HG03097 (cell line): ENCODE results near the gene DISC1.

Experiments used
- ATAC-seq: cut with Tn5 transposase; IDR thresholded peaks from one replicate; pipeline ENCODE4 v1.9.1; 2021; ENCODE audit not compliant: unreplicated experiment, low FRiP score

Gene DISC1

DNA sequence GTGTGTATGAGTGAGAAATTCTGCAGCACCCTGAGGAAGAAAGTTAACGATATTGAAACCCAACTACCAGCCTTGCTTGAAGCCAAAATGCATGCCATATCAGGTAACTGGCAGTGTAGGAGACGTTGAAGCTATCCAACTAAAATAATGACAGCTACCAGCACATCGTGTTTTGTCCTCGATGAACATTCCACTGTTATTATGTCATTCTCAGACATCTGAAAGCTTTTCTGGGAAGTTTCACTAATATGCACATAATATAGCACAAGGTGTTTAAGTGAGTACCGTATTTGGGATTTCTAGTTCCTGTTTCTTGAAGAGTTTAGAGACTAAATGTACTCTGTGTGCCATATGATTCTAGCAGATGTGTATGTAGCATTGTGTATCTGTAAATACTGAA lies 173.5 kb downstream of the DISC1 start:
- ATAC-seq = no peak

DNA sequence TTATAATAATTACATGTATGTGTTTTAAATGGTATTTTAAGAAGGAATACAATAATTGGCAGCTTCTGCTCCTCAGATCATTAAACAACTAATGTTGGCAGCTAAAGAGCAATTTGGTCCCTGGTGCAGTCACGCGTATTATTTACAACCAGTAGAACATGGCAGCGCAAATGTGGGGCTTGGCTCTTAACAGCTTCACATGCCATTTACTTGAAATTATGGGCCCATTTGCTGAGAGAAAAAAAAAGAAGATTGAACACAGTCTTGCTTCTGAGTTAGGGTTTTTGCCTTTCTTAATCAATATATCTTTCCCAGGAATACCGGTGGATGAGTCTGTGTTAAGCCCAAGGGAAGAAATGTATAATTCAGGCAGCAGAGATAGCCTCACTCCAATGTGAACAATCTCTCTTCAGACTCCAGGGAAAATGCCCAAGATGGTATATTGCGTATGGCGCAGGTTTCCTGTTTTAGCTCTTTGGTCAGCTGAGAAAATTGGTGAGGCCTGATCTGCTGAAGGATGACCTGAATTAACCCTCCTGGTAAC lies 174.5 kb downstream of the DISC1 start:
- ATAC-seq = no peak

DNA sequence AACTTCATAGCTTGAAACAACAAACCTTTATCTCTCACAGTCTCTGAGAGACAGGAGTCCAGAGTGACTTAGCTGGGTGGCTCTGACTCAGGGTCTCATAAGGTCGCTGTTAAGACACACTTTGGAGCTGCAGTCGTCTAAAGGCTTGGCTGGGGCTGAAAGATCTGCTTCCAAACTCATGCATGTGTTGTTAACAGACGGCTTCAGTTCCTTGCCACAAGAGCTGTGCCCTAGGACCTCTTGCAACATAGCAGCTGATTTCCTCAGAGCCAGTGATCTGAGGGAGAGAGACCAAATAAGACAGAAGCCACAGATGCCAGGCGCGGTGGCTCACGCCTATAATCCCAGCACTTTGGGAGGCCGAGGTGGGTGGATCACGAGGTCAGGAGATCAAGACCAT lies 176.8 kb downstream of the DISC1 start:
- ATAC-seq = no peak

DNA sequence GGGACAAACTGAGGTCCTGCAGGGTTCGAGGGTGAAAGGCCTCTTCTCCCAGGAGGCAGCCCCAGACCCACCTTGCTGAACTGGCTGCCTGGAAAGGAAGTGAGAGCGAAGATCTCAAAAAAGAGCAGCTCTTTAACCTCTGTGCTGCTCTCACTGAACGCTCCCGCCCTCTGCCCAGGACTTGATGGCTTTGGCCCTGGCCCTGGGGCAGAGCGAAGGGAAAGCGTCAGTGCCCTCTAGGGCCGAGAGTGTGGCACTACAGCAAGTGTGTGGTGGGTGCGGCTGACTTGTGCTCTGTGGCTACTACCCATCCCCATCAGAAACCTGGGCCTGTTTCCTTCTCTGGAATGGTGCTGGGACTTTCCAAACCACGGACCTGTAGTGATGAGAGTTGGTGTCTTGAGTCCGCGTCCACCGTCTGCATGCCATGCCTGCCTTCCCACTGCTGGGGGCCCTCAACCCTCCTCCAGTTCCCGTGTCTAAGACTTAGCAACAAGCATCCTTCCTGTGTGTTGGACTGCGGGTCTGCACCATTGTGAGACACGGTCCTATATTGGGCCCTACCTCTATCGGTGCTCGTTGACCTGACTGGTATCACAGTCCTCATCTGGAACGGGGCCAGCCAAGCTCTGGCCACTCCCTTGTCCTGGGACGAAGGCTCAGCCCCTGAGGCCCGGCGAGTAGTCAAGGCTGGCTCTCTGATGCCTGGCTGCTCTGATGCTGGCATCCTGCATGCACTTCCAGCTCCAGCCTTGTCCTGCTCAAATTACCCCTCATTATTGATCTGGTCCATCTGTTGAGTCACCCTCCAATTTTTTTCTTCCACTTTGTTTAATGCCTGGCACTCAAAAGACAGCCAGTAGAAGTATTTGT lies 180.3 kb downstream of the DISC1 start:
- ATAC-seq = no peak

DNA sequence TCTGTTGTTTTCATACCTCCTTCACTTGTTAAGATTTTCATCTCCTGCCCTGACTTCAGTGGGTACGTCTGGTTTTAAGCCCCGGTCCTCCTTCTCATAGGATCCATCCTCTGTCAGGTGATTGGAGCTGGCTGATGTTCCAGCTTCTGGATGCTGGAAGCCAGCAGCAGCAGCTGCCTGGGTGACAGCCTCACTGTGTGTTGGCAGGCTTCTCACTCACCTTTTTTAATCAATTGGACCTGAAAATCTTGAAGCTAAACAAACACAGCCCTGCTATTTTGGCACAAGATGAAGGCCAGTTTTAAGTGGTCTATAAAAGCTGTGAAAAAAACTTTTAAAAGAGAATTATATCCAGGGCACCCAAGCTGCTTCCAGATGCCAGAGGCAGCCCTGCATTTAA lies 181.0 kb downstream of the DISC1 start:
- no peak for ATAC-seq

DNA sequence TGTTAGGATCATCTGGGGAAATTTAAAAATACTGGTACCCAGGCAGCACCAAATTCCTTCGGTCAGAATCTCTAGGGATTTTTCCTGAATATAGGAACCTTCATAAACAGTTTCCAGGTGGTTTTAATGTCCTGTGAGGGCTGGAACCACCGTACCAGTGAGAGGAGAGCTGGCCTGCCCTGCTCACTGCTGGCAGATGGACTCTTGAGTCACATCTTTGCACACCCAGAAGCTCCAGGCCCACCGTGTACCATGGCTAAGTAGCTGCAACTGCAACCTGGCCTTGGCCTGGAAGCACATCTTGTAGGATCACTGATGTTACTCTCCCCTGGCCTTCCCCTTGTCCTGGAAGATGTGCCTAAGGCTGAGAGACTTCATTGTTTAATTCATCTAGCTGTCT lies 181.5 kb downstream of the DISC1 start:
- no peak for ATAC-seq

DNA sequence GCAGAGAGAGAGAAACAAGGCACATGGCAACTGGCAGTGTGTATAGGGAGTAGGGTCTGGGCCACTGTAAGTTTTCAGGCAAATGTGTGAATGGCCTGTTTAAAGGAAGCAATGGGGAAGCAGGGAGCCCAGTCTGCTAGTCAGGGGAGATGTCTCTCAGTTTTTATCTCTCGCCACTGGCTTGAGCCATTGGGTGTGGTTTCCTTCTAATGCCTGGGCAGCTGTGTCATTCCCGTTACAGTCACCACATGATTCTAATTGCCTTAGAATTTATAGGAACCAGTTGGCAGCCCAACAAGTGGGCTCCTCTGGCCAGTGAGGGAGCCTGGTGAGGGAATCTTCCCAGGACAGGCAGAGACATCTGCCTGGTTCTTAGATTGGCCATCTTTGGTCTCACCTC lies 182.4 kb downstream of the DISC1 start:
- ATAC-seq = no peak

DNA sequence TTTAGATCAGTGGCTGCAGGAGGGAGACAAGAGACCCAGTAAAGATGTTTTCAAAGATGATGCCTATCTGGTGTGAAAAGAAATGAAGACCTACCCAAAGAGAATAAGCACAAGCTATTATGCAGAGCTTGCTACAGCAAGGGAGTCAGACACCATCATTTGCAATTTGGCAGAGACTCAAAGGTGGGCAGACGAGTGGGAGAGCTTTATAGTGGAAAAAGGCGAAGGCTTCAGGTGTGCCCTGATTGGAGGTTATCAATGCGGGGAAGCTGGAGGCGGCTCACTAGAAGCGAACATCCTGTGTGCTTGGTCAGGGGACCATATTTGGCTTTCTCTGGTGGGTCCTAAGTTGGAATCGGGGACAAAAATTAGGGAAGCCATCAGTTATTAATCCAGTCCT lies 183.8 kb downstream of the DISC1 start:
- ATAC-seq = no peak

DNA sequence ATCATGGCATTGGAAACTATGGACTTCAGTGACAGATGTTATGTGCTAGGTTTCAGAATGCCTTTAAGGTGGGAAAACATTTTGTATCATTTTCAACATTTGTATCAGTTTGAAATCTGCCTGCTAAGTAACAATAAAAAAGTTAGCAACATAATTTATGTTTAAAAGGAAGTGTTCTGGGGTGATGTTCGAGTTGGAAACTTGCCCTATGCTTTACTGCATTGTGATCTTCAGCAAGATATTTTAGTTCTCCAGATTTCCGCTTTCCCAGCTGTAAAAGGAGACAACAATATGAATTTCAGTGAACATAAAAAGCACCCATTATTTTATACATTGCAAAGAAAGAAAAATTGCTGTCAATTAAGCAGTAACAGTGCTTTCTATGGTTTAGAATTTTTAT lies 187.4 kb downstream of the DISC1 start:
- ATAC-seq = no peak

DNA sequence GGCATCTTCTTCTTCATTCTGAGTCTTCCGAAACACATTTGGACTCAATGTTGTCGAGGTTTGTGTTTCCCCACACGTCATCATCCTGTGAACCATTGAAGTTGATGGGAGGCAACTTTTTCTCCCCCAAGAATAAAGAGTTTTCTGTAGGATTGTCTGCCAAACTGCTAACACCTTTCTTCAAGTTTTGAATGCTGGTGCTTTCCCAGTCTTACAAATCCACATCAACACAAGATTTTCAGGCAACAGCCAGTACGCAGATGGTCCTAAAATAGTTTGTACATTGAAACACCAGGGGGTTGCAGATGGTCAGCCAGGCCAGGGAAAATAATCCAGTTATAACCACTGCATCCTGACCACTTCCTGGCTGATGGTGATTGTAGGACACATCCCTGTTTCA lies 187.9 kb downstream of the DISC1 start:
- ATAC-seq = no peak

DNA sequence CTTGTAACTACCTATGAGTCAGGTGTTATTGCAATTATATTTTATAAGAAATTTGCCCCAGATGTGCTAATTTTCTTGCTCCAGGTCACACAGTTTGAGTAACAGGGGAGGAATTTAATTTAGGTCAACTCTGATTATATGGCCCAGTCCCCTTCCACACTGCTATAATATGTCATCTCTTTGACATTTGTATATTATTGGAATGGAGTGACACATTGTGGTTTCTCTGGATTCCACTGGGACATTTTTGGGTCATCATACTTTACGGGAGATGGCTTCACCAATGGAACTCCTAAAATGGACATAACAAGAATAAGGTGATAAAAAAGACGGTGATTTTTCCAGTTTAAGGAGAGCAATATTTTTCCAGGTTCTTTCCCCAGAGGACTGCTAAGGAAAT lies 191.2 kb downstream of the DISC1 start:
- no peak for ATAC-seq

DNA sequence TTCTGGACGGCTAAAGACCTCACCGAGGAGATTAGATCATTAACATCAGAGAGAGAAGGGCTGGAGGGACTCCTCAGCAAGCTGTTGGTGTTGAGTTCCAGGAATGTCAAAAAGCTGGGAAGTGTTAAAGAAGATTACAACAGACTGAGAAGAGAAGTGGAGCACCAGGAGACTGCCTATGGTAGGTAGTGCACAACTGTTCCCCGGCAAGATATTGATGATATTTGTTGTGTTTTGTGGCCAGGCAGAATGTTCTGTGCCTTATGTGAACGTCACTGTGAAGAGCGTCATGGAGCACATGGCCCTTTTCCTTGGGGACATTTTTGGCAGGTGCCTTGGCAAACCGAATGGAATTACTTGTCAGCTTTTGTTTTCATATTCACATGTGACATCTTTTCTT lies 191.7 kb downstream of the DISC1 start:
- ATAC-seq = no peak

DNA sequence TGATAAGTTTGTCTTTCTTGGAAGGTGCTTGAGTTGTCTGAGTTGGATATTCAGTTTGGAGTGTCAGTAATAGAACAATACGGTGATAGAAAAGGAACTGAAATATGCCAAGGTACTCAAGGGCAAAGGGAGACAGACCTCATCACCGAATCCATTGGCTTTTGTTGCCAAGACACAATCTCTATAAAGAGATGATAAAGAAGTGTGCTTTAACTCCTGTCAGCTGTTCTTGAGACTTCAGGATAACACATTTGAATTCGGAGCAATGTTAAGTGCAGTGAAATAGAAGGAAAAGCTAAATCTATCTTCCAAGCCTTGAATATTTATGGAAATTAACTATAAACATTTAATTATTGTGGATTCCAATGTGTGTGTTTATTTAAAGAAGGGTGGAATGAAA lies 194.7 kb downstream of the DISC1 start:
- no peak for ATAC-seq

DNA sequence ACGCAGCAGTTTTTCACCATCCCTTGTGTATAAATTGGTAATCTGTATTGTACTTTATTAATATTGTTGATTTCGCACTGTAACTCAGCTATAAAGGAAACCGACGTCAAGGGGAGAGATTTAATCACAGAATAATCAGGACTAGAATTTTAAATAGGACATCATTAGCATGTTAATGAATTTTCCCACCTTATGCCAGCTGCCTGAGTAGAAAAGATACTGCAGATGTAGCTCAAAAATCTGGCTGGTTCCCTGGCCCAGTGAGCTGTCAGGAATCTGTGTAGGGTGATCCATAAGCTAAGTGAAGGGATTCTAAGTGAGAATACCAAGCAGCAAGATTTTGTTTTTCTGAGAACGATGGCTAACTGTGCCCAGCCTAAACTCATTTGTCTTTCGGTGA lies 195.5 kb downstream of the DISC1 start:
- ATAC-seq = no peak

DNA sequence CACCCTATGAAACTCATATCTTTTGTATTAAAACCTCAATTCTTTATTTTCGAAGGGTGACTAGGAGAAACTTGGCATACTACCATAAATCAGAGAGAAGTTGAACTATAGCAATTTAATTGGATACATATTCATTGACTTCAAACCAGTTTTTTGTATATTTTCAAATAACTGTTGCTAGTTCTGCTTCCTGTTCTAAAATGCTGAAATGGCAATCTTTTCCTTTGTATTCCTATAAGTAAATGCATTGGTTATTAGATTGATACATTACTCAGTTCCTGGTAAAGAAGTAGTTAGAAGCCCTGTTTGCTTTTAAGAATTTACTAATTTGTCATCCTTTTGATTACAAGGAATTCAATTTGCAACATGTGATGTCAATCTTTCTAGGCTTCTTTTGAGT lies 200.0 kb downstream of the DISC1 start:
- no peak for ATAC-seq

DNA sequence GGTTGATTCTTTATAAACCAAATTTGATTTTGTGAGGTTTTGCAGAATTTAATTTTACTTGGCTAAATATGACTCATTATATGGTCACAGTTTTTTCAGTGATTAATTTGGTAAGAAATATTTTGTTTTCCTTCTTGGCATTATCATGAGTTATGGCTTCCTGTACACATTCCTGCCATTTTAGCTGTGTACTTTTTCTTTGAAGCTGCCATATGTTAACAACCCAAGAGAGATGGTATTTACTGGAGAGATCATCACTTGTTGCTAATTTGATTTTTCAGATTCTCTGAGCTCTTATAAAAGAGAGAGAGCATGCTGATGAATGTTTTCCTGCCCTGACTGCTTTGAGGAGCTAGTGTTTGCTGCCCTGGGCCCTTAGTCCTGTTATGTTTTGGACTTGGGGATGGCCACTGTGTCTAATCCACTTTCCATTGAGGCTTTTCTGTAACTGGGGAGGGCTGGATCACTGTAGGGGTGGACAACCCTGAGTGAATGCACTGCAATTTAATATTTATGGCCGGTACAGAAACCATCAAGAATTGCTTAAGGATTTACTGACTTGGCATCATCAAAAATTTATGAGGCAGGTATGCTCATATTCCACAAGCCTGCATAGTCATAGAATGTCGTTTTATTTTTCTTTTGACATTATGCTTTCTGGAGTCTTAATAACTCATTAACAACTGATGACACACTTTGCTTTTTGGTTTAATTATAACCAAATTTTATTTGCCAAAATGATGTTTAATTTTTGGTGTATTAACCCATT lies 200.9 kb downstream of the DISC1 start:
- no peak for ATAC-seq

DNA sequence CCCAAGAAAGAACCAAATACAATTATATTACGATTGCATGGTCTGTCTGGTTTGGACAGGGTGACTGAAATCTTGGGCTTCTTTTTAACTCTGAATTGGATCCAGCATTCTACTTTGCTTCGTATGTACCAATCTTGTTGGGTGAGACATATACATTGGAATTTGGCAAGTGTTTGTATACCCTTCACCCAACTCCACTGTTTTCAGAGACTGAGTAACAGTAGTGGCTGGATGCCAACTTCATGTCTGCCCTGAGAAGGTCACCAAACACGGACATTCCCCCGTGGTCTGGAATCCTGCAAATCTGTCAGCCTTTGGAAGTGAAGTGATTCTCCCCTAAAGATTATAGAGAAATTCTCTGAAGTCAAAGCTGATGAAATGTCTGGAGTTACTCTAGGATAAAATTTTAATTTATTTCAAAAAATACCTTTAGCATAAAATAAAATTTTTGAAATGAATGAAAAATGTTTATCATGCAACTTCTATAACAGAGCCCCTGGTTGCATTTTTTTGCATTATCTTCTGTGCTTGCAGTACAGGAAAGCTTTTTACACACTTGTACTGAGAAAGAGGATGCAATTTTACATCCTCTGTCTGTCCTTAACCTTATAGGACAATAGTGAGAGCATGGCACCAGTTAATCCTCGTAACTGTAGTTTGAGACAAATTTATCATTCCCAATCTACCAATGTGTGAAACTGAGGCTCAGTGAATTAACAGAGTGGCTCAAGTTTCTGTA lies 201.8 kb downstream of the DISC1 start:
- ATAC-seq = no peak

DNA sequence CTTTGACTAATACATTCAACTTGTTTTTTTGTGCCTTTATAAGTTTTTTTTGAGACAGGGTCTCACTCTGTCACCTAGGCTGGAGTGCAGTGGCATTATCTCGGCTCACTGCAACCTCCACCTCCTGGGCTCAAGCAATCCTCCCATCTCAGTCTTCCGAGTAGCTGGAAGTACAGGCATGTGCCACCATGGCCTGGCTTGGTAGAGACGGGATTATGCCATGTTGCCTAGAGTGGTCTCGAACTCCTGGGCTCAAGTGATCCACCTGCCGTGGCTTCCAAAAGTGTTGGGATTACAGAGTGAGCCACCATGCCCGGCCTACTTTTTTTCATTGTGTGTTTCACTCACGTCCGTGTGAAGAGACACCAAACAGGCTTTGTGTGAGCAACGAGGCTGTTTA lies 202.7 kb downstream of the DISC1 start:
- no peak for ATAC-seq

DNA sequence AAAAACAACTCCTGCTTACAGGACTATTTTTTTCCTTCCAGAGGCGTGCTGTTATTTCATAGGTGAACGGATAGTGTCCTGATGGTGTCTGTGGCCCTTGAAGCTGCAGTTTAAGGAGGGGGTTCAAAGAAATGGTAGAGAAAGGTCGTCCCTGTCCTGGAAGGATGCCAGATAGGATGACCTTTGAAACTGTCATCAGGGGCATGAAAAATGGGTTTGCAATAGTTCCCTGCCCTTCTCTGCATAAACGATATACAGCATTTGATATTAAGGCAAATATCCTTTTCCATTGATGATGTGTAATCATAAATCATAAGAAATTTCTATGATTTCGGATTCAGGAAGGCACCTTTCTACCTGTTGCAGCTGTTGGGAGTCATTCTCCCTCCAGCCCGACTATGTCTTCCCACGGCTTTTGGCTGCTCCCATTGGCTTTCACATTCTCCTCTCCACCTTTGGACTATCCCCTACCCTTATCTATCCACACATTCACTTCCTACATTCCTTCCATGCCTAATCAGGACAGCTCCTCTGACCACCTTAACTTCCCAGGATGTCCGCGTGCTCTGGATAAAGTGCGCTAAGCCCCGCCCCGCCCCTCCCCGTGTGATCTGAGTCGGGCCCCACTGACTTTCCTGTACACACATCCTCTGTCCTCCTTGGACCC lies 209.8 kb downstream of the DISC1 start:
- no peak for ATAC-seq

DNA sequence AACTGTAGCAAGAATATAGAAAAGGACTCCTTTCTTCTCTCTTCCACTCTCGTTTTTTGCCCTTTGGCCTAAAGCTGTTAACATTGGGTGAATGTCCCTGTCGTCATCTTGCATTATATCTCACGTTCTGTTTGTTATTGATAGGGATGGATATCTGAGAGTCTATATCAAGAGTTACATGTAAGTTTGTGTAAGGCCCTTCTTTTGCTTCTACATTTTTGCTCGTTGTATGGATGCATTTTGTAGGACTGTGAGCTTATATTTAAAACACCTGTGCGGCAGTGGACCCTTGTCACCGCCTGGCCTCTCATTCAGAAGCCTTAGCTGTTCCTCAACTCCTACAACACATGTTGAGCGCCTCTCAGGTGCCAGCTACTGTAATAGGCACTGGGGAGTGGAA lies 211.9 kb downstream of the DISC1 start:
- ATAC-seq = no peak

DNA sequence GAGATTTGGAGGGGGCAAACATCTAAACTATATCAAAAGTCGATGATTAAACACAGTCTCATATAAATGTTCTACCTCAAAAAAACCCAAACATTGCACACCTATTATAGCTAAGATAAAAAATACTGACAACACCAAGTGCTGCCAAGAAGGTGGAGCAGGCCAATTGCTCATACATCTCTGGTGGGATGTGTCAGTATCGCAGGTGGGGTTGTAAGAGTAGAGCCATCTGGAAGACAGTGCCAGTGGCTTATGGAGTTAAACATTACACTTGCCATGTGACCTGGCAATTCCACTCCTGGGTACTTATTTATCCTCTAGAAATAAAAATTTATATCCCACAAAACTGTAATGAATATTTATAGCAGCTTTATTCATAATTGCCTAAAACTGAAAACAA lies 213.4 kb downstream of the DISC1 start:
- no peak for ATAC-seq
